Heart left ventricle (tissue), 13 donors: ENCODE data around the gene CORO6.

ENCODE experiments used
- CTCF ChIP-seq, 12 donors: fragments of 200-600 bp; sonication (generic) in 4 of 12; IDR thresholded peaks; one replicate each; pipeline versions ENCODE4 v1.5.0 to v1.8.0; 2018 to 2022; ENCODE audit warnings: antibody characterized with exemption in 12 of 12, mild to moderate bottlenecking in 5 of 12
- POLR2A ChIP-seq, 2 donors: fragments of 450-650 bp; IDR thresholded peaks; one replicate each; pipeline ENCODE4 v1.6.1; 2017; ENCODE audit warnings: antibody characterized with exemption in 2 of 2, mild to moderate bottlenecking in 2 of 2, moderate library complexity in 2 of 2
- donor health status: ischemic (EF 13 %, LVEDD 7.1; RV severe dilation, severe dysfunction).
- donor health status: DM: no; HTN: yes; CAD: no.
- donor health status: DM: no; HTN: no; CAD: no.
- donor health status: ischemic (EF 25% LVEDD 6.9; RV normal size, moderate dysfunction).
- donor health status: ischemic (EF 25% LVEDD 5.7; RV mildly dilated, moderate dysfunction).
- donor health status: ischemic (EF 35%, LVEDD 5.7; RV mildly dilated, moderate dysfunction).
- donor health status: nonischemic (EF 11% LVEDD 7.7; RV severe dilation, severe dysfunction).
- donor health status: DM: yes; HTN: yes; CAD: no.
- donor health status: PGD.
- donor health status: ischemic (EF 29% LVEDD 5.4; RV normal size, mild dysfunction).
- donor health status: nonischemic (EF 23%, LVEDD 6.1; RV moderate dilation, normal function).

DNA sequence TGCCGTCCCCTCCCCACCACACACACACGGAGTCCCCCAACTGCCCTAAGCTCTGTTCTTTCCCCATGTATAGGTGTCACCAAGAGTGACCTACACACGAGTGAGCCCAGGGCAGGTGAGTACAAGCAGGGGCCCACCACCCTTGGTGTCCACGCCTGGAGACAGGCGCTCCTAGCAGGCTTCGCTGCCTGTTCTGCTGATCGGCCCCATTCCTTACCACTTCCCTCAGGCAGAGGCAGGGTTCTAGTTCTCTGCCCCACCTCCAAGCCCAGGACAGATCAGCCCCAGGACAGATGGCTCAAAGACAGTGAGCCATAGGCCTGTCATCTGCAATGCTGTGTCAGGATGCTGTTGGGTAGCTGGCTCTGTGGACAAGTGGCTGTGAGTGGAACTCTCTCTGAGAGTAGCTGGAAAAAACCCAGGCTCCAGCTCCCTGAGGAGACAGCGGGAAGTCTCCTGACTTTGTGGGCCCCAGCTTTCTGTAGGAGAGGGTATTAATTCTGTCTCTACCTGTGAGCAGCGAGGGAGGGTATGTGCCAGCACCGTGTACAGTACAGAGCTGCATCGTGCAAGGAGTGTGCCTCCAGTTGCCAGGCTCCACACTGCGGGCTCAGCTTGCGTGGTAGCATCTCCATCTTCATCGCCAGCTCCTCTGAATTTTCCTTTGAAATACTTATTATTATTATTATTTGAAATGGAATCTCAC is 53.3 kb downstream of the CORO6 start:
- TF ChIP-seq CTCF (IDR thresholded peaks at IDR 0.05) (no peak), POLR2A (IDR thresholded peaks at IDR 0.05) (no peak)
